Upper lobe of left lung (tissue), 4 donors: ENCODE measurements around the gene MGAT4B.

Experiments used
- CTCF ChIP-seq, 6 experiments: fragments of 450-650 bp in 4 of 6; fragments of 200-600 bp in 2 of 6; sonication (generic) in 2 of 6; IDR thresholded peaks; one replicate each; pipeline ENCODE4 v1.5.1; 2016 to 2019; ENCODE audit warnings: antibody characterized with exemption in 6 of 6
- POLR2A ChIP-seq, 4 donors: fragments of 450-650 bp; IDR thresholded peaks; one replicate each; pipeline ENCODE4 v1.5.1; 2016 to 2017; ENCODE audit warnings: antibody characterized with exemption in 4 of 4, mild to moderate bottlenecking in 2 of 4
- POLR2AphosphoS5 ChIP-seq, 2 donors: sonication (generic); formaldehyde crosslinking; IDR thresholded peaks; one replicate each; pipeline ENCODE4 v1.5.1; 2017; ENCODE audit warnings: antibody characterized with exemption in 2 of 2

- TF ChIP-seq POLR2A (IDR thresholded peaks at IDR 0.05), result peak in 3 of 4 donors; percentile 43 to 71 (median 51)
- TF ChIP-seq POLR2AphosphoS5 (IDR thresholded peaks at IDR 0.05), result peak; percentile 18 to 59
- TF ChIP-seq CTCF (IDR thresholded peaks at IDR 0.05), result peak in 1 of 6 experiments; percentile 31
Measured at GRCh38 chr5:179806250-179807048, at the start of gene MGAT4B.
